GM18520 (cell line): Measurements from ENCODE around the gene TMEM167B.
"Not testable (repeated sequence)": the region's sequence is repeated elsewhere in the genome, so short reads cannot be mapped to it uniquely, and the experiment has no call there.

Experiments used
- ATAC-seq: cut with Tn5 transposase; IDR thresholded peaks from one replicate; pipeline ENCODE4 v1.9.1; 2021; ENCODE audit not compliant: unreplicated experiment

The TMEM167B gene

DNA sequence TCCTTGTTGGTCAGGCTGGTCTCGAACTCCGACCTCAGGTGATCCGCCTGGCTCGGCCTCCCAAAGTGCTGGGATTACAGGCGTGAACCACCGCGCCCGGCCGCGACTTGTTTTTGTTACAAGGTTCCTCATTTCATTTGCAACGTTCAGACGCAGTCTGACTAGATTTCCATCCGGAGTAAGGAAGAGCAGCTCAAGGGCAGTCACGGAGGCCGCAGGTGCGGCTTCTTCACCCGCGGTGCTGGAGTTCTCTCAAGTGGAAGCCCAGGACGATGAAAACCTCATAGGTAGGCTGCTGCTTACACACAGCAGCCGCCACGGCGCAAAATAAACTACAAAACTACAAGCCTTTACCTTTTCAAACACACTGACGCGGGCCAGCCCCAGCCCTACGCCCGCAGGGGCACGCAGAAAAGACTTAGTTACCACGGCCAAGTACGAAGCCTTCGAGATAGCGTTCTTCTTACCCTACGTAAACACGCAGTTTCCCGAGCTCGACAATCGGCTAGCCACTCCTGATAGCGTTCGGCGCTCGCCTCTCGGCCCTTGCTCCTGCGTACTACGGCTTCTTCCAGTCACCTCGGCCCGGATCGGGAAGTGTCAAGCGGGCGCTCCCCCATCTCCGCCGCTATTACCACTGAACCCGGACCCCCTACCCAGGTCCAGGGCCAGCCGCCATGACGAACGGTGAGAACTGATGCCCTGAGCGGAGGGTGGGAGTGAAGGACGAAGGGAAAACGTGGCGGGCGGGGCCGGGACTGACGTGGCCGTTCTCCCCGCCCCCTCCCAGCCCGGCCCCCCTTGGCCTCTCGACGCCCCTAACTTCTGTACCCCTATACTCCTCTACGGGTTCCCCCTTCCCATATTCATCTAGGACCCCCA is at the start of gene TMEM167B:
TMEM167B (plus strand) TSS at position 569 of the 882 bp plus-strand sequence; CDS start at position 678, 109 bp downstream.
- peak; percentile 85 for ATAC-seq

DNA sequence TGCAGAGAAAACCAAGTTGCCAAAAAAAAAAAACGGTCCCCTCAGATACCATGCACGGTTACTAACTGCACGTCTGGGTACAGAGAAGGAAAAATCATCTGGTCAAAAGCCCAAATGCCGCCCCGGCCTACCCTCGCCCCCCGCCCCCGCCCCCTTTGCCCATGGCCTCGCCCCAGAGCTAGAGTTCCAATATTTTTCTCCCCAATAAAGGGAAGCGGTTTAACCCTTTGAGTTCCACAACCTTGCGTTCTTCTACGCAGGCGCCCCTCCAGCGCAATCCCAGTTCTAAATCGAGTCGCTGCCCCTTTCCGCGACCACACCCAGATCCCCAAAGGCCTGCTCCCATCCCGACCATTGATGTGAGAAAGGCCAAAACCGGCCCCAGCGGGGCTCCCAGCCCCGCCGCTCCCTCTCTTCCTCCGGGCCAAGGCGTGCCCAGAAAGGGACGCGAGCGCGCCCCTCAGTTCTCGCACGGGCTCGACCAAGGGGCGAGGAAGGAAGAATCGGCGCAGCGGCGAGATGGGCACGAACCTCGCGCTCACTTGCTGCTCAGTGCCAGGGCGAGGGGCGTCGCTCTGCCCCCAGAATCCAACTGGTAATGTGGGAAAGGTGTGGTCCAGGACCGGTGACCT is 49.5 kb upstream of the TMEM167B start:
- peak; percentile 9 for ATAC-seq

DNA sequence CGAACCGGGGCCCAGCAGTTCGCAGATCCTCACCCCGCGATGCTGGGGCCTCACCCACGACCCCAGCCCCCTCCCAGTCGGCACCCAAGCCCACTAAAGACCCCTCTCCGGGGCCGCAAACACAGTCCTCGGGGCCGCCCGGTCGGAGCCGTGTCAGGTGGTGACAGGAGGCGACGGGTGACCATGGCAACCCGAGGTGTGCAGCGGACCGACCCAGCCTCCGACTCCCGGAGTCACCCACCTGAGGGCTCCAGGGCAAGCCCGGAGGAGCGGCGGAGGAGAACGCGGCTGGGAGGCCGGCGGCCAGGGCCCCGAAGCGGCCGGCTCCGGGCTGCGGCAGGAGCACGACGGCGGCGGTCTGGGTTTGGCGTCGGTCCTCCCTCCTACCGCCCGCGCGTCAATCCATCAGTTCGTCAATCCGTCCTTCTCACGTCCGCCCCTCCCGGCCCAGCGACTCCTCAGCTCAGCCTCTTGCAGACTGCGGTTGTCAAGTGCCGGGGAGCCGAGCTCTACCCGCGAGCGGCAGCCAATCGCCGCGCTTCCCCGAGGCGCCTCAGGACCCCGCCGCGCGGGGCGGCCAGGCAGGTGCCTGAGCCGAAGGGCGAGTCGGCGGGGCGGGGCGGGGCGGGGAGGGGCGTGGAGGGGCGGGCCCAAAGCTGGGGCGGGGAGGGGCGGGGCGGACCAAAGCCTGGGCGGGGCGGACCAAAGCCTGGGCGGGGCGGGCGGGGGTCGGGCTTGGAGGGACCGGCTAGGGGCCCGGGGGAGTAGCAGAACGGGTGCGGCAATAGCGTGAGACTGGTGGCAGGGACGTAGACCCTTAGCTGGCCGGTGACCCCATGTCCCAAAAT is 48.7 kb upstream of the TMEM167B start, which contains the start of gene WDR47:
WDR47 (minus strand) TSS at position 482 of the 848 bp plus-strand sequence. CDS start 18,590 bp downstream, outside the sequence.
- ATAC-seq: peak; percentile 95

DNA sequence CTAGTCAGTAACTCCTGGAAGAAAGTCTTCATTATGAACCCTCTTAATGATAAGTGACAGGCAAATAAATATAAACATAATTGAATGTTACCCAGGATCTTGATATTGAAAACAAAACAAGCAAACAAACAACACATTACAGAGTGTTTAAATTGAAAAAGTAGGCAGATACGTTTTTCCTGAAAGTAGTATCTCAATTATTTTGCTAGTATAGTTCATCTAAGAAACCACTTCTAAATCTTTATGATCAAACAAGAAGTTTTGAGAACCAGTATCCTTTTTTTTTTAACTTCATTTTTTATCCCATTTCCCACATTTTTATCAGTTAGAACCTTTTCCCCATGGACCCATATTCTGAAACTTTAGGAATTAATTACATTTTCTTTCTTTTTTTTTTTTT is 45.0 kb upstream of the TMEM167B start:
- no peak for ATAC-seq

DNA sequence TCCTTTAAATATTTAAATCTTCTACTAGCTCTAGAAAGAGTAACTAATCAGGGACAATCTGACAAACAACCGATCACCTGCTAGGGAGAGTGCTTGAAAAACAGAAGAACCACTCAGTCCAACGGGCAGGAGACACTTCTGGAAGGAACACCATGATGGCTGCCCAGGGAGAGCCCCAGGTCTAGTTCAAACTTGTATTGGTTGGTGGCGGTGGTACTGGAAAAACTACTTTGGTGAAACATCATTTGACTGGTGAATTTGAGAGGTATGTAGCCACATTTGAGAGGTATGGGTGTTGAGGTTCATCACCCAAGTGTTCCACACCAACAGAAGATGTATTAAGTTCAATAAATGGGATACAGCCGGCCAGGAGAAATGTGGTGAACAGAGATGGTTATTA is 43.9 kb upstream of the TMEM167B start:
- no peak for ATAC-seq

DNA sequence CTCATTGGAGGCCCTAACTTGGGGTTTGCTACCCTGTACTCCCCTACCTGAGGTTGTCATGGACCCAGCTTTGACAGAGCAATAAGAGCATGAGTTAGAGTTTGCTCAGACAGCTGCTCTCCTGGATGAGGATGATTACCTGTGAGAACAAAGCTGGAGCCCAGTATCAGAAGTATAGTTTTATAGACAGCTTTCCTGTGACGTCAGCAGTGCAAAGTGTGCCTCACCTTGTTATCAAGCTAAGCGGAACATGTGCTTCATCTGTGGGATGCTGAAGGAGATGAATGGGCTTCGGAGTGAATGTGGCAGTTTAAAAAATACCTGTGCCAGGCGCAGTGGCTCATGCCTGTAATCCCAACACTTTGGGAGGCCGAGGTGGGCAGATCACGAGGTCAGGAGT is 43.2 kb upstream of the TMEM167B start:
- ATAC-seq: no peak

DNA sequence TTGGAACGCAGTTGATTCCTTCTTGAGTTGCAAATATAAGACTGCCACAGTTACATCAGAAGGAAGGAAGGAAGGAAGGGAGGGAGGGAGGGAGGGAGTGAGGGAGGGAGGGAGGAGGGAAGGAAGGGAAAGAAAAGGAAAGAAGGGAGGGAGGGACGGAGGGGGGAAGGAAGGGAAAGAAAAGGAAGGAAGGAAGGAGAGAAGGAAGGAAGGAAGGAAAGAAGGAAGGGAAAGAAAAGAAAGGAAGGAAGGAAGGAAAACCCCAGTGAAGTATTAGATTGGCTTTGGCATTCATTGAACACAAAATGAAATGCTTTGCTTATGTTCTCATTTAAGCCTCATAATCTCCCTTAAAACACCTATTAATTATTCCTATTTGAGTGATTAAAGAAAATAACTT is 42.2 kb upstream of the TMEM167B start:
- no peak for ATAC-seq

DNA sequence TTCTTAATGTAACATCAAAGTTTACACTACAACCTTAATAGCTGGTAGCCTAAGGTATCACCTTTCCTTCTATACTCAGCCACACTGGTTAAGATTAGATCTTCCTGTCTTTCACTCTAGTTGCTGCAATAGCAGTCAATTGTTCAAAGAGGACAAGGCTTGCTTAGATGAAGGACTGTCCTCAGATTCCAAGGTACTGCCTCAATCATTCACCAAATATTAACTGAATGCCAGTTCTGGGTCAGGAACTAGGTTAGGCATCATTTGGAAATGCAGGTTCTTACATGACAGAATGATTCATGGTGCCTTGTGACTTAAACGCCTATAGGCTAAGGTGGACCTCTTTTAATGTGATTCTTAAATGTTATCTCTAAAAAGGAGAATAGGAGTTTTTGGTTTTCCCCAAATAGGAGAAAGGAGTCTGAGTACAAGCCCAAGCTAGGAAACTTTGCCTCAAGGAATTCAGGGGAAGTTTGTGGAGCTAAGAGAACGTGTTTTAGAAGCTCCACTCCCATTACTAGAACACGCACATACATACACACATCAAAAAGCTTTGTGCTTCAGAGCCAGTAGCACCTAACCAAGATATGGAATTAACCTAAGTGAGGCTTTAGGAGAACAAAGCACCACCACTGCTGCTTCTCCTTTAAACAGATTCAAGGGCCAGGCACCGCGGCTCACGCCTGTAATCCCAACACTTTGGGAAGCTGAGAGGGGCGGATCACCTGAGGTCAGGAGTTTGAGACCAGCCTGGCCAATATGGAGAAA is 40.2 kb upstream of the TMEM167B start:
- no peak for ATAC-seq

DNA sequence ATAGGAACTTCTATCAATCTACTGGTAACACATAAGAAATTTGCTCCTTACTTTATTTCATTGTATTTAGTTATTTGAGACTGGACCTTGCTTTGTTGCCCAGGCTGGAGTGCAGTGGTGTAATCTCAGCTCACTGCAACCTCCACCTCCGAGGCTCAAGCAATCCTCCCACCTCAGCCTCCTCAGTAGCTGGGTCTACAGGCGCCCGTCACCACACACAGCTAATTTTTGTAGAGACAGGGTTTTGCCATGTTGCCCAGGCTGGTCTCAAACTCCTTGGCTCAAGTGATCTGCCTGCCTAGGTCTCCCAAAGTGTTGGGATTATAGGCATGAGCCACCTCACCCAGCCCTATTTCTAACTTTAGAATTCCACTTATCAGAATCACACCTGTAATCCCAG is 38.4 kb upstream of the TMEM167B start:
- ATAC-seq: not testable (repeated sequence)

DNA sequence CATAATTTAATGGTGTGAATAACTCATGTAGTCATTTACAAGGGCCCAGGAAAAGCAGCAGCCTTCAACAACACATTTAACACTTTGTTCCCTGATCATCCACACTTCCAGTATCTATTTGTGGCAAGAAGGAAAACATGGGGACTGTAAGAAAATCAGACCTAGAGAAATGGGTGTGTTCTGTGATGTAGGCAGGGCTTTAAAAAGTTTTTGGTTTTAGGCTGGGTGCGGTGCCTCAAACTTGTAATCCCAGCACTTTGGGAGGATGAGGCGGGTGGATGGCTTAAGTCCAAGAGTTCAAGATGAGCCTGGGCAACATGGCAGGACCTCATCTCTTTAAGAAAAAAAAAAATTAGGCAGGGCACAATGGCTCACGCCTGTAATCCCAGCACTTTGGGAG is 34.5 kb upstream of the TMEM167B start:
- no peak for ATAC-seq

DNA sequence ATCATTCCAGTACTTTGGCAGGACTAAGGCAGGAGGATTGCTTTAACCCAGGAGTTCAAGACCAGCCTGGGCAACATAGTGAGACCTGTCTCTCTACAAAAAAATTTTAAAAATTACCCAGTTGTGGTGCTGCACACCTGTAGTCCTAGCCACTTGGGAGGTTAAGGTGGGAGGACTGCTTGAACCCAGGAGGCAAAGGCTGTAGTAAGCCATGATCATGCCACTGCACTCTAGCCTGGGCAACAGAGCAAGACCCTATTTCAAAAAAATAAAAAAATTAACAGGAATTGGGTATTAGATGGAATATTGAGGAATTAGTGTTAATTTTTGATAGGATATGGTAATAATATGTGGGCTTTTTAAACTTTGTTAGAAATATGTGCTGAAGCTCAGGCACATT is 31.5 kb upstream of the TMEM167B start:
- ATAC-seq: no peak

DNA sequence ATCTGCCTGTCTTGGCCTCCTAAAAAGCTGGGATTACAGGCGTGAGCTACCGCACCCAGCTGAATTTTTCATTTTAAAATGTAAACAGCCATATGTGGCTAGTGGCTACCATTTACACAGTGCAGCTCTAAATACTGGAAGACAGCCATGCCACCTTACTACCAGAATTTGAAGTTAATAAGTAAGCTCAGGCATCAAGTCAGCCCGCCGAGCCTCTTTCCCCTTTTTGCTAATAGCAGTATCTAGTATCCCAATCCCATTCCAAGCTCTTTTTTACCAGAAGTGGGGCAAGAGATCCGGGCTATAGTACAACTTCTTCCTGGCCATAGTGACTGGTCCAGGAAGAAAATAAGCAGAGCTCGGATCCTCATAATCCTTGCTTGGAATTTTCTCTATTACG is 29.9 kb upstream of the TMEM167B start:
- no peak for ATAC-seq

DNA sequence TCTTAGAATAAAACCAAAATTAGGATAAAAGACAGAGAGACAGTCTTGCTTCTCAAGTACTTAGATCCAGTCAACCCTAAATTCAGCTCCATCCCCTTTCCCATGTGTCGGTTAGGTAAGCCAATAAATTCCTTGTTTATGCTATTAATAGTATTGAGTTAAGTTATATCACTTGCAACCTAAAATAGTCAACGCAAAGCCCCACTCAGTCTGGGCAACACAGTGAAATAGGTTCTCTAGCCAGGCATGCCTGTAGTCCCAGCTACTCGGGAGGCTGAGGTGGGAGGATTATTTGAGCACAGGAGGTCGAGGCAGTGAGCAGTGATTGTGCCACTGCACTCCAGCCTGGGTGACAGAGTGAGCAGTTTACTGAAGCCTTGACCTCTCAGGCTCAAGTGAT is 29.4 kb upstream of the TMEM167B start:
- ATAC-seq: no peak

DNA sequence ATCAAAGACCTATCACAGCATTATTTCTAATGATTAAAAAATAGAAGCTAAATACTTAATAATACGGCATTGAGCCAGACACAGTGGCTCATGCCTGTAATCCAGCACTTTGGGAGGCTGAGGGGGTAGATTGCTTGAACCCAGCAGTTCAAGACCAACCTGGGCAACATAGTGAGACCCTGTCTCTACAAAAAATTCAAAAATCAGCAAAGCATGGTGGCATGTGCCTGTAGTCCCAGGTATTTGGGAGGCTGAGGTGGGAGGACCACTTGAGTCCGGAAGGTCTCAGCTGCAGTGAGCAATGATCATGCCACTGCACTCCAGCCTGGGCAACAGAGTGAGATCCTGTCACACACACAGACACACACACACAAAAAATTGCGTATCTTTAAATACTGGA is 25.4 kb upstream of the TMEM167B start:
- no peak for ATAC-seq

DNA sequence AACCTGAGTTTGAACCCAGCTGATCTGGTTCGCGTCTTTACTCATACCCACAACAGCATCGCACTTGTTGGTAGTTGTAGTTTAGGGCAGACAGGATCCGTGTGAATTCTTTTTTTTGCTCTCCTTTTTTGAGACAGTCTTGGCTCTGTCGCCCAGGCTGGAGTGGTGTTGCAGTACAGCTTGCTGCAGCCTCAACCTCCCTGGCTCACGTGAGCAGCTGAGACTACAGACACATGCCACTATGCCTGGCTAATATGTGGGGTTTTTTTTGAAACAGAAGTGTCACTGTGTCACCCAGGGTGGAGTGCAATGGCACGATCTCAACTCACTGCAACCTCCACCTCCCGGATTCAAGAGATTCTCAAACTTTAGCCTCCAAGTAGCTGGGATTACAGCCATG is 22.7 kb upstream of the TMEM167B start:
- ATAC-seq: no peak

DNA sequence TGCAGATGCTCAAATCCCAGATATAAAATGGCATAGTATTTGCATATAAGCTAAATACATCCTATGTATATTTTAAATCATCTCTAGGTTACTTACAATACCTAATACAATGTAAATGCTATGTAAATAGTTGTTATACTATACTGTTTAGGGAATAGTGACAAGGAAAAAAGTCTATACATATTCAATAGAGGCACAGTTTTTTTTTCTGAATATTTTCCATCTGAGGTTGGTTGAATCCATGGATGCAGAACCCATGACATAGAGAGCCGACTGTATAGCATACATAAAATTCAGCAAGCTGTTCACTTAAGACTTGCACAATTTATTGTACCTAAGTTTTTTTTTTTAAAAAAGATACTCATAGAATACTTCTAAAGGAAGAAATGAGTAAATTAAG is 21.3 kb upstream of the TMEM167B start:
- no peak for ATAC-seq

DNA sequence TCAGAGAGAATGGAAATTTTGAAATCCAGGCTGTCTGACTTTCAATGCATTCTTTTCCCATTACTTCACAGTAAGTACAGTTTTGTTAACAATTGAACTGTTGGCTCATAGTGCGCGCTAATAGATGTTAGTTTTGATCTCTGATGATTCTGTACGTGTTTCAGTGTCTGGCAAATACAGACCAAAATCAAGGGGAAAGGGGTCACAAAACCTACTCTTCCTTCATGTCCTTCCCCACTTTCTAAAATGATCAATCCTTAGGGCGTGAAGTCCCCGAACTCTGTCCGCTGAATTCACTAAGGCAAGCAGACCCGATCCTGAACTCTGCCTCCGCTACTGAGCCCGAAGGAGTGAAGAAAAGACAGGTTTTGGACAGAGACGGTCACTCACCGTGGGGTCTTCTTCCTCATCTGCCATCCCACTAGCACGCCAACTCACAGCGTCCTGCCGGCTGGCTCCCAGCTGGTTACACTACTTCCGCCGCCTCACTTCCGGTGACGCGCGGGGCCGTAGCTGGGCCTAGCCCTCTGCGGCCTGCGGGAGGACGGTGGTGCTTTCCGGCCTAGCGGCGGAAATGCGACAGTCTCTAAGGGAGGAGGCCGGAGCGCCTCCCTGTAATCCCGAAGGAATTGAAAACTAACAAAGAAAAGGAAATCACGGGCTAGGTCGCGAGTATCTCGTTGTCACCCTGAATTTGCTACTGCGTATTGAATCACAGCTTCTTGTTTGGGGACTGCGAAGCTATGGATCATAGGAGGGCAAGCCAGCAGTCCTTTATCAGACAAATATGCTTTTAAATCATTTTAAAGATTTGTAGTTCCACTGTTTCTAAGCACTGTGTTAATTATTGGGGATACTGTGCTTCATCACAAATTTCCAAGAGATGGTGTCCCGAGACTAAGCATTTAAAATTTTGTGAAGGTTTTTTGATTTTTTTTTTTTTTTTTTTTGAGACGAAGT is 14.8 kb upstream of the TMEM167B start, which contains the start of gene TAF13:
TAF13 (minus strand) TSS at position 473 of the 960 bp plus-strand sequence; CDS start at position 417, 56 bp downstream.
- ATAC-seq: peak; percentile 99

DNA sequence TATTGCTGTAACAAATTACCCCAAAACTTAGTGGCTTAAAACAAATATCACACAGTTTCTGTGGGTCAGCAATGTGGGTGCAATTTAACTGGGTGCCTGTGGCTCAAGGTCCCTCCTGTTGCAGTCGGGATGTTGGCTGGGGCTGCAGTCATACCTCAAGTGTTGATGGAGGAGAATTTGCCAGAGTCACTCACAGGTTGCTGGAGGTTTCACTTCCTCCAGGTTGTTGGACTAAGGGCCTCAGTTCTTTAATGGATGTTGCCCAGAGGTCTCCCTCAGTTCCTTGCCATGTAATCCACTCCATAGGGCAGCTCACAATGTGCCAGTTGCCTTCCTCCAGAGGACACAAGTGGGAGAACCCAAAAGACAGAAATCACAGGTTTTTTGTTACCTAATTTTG is 12.2 kb upstream of the TMEM167B start:
- no peak for ATAC-seq

DNA sequence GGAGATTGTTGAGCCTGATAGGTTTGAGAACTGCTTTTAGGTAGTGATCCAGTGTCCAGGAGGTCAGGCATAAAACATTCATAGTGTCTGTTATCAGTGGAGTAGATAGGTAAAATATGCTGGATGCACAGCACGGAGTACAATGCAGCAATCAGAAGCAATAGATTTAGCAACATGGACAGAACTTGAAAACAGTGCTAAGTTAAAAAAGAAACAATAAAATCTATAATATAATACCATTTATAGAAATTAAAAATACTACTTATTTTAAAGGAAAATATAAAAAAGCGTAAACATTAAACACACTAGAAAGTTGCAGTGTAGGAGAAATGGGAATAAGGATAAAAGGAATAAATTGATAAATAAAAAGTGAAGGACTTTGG is 11.3 kb upstream of the TMEM167B start:
- ATAC-seq: no peak
